ENCODE measurements around the gene TAF13.

Gene TAF13

DNA sequence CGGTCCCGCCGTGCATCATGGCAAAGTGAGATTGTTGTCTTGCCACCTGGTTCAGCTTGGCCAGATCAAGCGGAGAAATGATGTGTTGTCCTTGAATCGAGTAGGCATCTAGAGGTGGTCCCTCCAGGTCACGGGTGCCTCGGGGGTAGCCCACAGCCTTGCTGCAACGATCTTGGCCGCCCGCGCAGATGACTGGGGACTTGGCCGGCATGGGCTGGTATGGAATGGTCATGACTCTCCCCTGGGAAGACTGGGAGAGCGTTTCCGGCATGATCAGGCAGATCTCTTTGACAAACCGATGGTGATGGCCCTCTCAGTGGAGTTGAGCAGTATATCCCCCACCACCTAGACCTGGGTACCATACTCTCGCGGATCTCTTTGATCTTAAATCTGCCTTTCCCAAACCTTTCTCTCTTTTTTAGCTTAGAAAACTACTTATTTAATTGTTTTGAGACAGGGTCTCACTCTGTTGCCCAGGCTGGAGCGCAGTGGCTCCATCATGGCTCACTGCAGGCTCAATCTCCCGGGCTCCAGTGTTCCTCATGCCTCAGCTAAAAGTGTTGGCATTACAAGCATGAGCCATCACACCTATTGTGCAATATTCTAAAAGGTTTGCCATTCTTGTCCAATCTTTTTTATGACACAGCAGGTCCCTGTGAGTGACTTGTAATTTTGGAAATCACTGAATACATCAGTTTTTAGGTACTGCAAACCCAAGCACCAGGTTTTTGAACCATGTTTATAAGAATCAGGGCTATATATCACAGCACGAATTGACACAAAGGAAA, 28.8 kb upstream of the TAF13 start:
- no peak for TF ChIP-seq FOXP2 (optimal IDR thresholded peaks at IDR 0.05; ENCODE audit: borderline replicate concordance, extremely low read depth, extremely low read length, insufficient read depth)
- TF ChIP-seq REST (IDR thresholded peaks at IDR 0.05; ENCODE audit: insufficient read depth in 1 of 2, low read depth in 2 of 2, low read length in 2 of 2), result no peak
- no peak for TF ChIP-seq SIN3A (IDR thresholded peaks at IDR 0.05; ENCODE audit: borderline replicate concordance, insufficient read depth, low read length)
- TF ChIP-seq POLR2AphosphoS5 (IDR thresholded peaks at IDR 0.05; ENCODE audit: low read depth, low read length), result no peak; the same call in 1 of the 2 replicates
- TF ChIP-seq TAF1 (IDR thresholded peaks at IDR 0.05; ENCODE audit: borderline replicate concordance, insufficient read depth, low read length), result no peak

DNA sequence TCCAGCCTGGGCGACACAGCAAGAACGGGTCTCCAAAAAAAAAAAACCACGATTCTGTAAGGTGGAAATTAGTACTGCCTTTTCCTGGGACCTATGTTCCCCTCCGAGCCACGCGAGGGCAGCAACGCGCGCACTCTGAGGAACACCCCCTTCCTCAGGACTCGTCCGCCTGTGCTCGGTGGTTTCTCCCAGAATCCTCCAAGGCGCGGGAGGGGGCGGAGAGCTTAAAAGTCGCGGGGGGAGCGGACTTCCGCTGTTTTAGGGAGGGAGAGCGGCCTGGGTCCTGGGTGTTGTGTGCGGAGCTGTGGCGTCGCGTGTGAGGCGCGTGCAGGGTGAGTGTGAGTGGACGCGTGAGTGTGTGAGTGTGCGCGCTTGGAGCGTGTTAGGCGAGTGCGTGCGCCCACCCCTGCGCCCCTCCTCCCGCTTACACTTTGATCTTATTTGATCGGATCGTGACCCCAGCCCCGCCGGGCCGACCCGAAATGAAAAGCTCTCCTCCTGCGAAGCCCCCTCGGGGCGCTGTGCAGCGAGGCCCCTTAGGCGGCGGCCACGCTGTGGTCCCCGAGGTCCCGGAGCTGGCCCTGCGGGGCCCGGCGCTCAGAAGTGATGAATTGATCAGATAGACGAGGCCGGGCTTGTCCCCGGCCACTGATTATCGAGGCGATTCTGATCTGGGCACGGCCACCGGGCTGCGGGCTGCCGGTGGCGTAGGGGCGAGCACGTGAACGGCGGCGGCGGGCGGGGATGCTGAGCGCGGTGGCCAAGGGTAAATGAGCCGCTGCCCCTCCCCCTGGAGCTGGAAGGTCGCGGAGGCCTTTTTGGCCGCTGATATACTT, 24.4 kb upstream of the TAF13 start:
- TF ChIP-seq TAF1 (IDR thresholded peaks at IDR 0.05; ENCODE audit: borderline replicate concordance, insufficient read depth, low read length), result peak; percentile 99
- peak; percentile 89 for TF ChIP-seq FOXP2 (optimal IDR thresholded peaks at IDR 0.05; ENCODE audit: borderline replicate concordance, extremely low read depth, extremely low read length, insufficient read depth)
- TF ChIP-seq POLR2AphosphoS5 (IDR thresholded peaks at IDR 0.05; ENCODE audit: low read depth, low read length), result peak; percentile 100
- peak; percentile 67 to 72; a peak in 3 of 4 replicates for TF ChIP-seq REST (IDR thresholded peaks at IDR 0.05; ENCODE audit: insufficient read depth in 1 of 2, low read depth in 2 of 2, low read length in 2 of 2)
- TF ChIP-seq SIN3A (IDR thresholded peaks at IDR 0.05; ENCODE audit: borderline replicate concordance, insufficient read depth, low read length), result peak; percentile 72; the same call in 1 of the 2 replicates

GRCh38 chr1:109096120-109096519, 20.3 kb upstream of the TAF13 start:
- no peak for TF ChIP-seq SIN3A (IDR thresholded peaks at IDR 0.05; ENCODE audit: borderline replicate concordance, insufficient read depth, low read length)
- TF ChIP-seq POLR2AphosphoS5 (IDR thresholded peaks at IDR 0.05; ENCODE audit: low read depth, low read length), result no peak
- TF ChIP-seq REST (IDR thresholded peaks at IDR 0.05; ENCODE audit: insufficient read depth in 1 of 2, low read depth in 2 of 2, low read length in 2 of 2), result no peak
- TF ChIP-seq TAF1 (IDR thresholded peaks at IDR 0.05; ENCODE audit: borderline replicate concordance, insufficient read depth, low read length), result no peak
- no peak for TF ChIP-seq FOXP2 (optimal IDR thresholded peaks at IDR 0.05; ENCODE audit: borderline replicate concordance, extremely low read depth, extremely low read length, insufficient read depth)

GRCh38 chr1:109095631-109096030, 19.8 kb upstream of the TAF13 start:
- TF ChIP-seq POLR2AphosphoS5 (IDR thresholded peaks at IDR 0.05; ENCODE audit: low read depth, low read length) (no peak), FOXP2 (optimal IDR thresholded peaks at IDR 0.05; ENCODE audit: borderline replicate concordance, extremely low read depth, extremely low read length, insufficient read depth) (no peak), TAF1 (IDR thresholded peaks at IDR 0.05; ENCODE audit: borderline replicate concordance, insufficient read depth, low read length) (no peak), REST (IDR thresholded peaks at IDR 0.05; ENCODE audit: insufficient read depth in 1 of 2, low read depth in 2 of 2, low read length in 2 of 2) (no peak), SIN3A (IDR thresholded peaks at IDR 0.05; ENCODE audit: borderline replicate concordance, insufficient read depth, low read length) (no peak)
